Activated T-cell treated with anti-CD3 and anti-CD28 coated beads for 24 hours (primary cell): ENCODE measurements around the gene CHST15.
"Not testable (repeated sequence)": the region's sequence is repeated elsewhere in the genome, so short reads cannot be mapped to it uniquely, and the experiment has no call there.

Experiments
- DNase-seq: peaks from one replicate; pipeline ENCODE4 v3.0.0-alpha.2; 2020; ENCODE audit warnings: low read depth

CHST15 gene

GRCh38 chr10:124098575-124098974, 5.2 kb upstream of the CHST15 start:
- no peak for DNase-seq

DNA sequence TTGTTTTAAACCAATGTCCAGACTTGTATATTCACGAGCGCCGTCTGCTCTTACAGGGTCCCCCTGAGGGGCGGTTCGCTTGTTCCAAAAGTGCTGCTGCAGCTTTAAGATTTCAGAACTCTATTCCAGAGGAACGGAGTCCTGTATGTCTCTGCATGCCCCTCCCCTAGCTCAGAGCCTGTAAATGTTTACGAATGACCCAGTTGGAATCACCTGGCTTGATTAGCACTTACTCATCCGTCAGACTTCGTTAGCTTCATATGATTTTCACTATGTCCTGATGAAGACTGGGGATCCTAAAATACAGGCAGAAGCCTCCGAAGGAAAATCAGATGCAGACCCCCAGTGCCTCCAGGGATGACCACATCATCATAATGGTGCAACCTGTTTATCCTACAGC, 4.5 kb upstream of the CHST15 start:
- no peak for DNase-seq

- DNase-seq, result no peak
These were observed 3.1 kb upstream of the CHST15 start for GRCh38 chr10:124096494-124096893.

GRCh38 chr10:124095801-124096200, 2.4 kb upstream of the CHST15 start:
- not testable (repeated sequence) for DNase-seq

- no peak for DNase-seq
These were observed 1.7 kb upstream of the CHST15 start for GRCh38 chr10:124095096-124095495.

GRCh38 chr10:124094419-124094785, 1.0 kb upstream of the CHST15 start:
- DNase-seq, result no peak

DNA sequence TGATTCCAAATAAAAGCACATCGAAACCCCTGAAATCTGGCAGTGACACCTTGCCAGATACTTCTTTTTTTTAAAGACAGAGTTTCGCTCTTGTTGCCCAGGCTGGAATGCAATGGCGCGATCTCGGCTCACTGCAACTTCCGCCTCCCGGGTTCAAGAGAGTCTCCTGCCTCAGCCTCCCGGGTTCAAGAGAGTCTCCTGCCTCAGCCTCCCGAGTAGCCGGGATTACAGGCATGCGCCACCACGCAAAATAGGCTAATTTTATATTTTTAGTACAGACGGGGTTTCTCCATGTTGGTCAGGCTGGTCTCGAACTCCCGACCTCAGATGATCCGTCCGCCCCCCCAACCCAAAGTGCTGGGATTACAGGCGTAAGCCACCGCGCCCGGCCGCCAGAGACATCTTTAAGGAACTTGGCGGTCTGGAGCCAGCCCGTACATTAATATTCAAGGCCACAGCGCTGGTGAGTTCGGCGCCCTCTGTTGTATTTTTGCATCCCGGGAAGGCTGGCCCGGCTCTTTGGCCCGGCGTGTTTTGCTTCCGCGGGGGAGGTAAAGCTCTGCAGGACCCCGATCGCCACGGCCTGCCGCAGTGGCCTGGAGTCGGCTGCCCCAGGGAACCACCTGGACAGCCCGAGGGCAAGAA, 498 bp upstream of the CHST15 start:
- DNase-seq, result not testable (repeated sequence)

DNA sequence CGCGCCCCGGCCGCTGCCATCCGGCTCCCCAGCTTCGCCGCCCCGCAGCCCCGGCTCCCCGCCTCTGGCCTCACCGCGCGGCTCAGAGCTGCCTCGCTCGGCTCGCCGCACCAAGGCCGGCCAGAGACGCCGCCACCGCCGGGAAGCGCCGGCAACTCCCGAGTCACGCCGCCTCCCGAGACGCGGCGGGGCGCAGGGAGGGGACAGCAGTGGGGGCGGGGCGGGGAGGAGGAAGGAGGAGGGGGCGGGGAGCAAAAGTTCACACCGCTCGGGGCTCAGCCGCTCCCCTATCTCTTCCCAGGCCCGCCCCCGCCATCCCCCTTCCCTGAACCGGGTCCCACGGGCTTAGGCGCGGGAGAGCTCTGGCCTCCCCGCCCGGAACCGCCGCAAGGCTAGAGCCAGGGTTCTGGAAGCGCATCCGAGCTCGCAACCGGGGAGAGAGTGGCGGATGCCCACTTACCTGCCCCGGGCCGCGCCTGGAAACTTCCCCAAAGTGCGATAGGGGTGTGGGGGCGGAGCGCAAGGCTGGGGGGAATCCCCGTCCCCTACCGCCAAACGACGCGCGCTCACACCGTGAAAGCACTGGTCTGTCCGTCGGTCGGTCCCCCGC, 1.0 kb downstream of the CHST15 start:
- DNase-seq, result no peak

- DNase-seq, result no peak
These were observed 1.6 kb downstream of the CHST15 start for GRCh38 chr10:124091646-124092249.

DNA sequence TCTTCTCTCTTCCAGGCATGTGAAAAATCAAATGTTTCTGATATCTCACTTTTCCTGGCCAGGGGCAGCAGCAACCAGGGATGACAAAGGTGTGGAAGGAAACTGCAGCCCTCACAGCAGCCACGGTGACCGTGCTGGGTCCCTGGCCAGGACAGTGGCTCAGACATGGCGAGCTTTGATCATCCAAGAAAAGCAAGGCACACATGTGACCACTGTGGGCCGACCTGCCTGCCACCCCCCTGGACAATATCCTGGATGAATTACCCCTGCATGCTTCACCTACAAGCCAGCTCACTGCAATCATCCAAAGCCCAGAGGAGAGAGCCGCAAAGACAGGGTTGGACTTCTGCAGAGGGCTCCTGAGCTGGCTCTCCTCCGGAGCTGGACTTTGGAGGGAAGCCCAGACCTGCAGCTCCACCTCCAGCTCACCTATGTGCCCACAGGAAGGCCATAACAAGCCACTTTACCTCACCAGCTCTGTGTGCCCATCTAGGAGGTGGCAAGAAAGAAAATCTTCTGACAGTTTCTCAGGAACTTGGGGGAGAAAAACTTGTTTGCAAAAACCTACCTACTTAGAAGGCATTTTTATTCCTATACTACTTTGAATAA, 2.7 kb downstream of the CHST15 start:
- no peak for DNase-seq

GRCh38 chr10:124089859-124090258, 3.5 kb downstream of the CHST15 start:
- DNase-seq, result no peak

DNA sequence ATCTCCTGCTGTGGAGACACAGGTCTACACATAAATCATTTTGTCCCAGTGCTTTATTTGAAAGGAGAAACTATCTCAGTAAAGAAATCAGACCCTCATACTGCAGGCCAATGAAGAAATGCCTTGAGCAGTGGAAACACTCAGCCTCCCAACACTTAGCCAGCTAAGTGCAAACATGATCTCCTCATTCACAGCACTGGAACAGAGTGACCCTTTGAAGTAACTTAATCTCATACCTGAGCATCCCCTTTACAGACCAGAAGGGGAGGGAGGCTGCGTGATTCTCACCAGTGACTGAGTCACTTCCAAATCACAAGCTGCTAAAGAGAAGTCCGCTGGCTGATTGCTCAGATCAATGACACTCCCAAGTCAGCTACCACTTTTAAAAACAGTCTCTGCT, 4.5 kb downstream of the CHST15 start:
- no peak for DNase-seq

GRCh38 chr10:124087672-124088634, 5.4 kb downstream of the CHST15 start:
- no peak for DNase-seq

GRCh38 chr10:124086787-124087671, 6.4 kb downstream of the CHST15 start:
- no peak for DNase-seq

GRCh38 chr10:124086097-124086710, 7.2 kb downstream of the CHST15 start:
- no peak for DNase-seq

GRCh38 chr10:124085680-124086079, 7.7 kb downstream of the CHST15 start:
- DNase-seq, result no peak

DNA sequence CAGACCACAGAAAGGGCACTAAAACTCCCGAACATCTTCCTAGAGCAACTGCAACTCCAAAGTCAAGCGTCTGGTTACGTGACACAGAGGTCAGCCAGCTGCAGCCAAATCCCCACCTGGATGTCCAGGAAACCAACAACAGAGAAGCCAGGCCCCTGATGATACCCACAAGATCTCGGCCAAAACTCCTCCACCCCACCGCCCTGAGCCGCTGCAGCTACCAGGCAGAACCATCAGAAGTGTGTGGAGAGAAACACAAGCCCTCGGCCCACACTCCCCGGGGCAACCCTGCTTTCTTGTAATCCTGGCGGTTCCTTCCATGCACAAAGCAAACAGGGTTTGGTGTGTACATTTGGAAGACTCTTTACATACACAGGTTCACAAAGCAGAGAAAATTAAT, 8.7 kb downstream of the CHST15 start:
- DNase-seq, result no peak

- no peak for DNase-seq
These were observed 9.5 kb downstream of the CHST15 start for GRCh38 chr10:124083740-124084397.

GRCh38 chr10:124083047-124083739, 10.2 kb downstream of the CHST15 start:
- DNase-seq, result no peak
